OCI-LY3 (cell line): ENCODE data around the gene THAP10.

ENCODE experiments used
- EZH2phosphoT487 ChIP-seq: fragments of 200-600 bp; shearing (Covaris generic); IDR thresholded peaks from 2 replicates; pipeline ENCODE4 v1.6.1; 2018; ENCODE audit warnings: antibody characterized with exemption, mixed run types, low read depth
- TF ChIP-seq, protein P1 (sequence below): fragments of 200-600, 300-600 bp; sonication (generic); IDR thresholded peaks from 2 replicates; pipeline ENCODE4 v1.5.1; 2014; ENCODE audit warnings: antibody characterized with exemption, low read length, low read depth

DNA sequence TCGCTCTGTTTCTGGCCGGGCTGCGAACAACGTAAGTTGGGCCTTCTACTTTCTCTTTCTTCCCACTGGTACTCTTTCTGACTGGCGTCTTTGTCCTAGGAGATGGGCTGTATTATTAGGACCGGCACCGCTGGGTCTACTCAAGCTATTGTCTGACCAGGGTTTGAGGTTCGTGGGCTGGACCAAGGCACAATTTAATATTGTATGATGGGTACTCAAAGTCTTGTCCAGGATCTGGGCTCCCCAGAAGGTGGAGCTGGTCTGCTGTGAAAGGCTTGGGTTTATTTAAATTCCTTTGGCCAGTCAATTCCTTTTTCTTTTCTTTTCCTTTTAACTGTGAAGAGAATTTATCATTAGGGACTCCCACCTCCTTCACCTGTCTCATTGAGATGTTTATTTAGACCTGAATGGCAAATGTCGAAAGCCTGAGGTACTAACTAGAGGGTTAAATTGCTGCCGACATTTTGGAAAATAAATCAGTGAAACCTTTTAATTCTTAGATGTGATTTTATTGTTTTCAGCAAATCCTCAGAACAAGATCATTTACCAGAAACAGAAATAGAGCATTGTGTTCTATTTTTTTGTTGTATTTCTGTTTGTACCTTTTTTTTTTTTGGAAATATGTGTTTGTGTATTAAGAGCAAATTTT, 803 bp upstream of the THAP10 start:
- no peak for TF ChIP-seq EZH2phosphoT487
- TF ChIP-seq, protein P1, sequence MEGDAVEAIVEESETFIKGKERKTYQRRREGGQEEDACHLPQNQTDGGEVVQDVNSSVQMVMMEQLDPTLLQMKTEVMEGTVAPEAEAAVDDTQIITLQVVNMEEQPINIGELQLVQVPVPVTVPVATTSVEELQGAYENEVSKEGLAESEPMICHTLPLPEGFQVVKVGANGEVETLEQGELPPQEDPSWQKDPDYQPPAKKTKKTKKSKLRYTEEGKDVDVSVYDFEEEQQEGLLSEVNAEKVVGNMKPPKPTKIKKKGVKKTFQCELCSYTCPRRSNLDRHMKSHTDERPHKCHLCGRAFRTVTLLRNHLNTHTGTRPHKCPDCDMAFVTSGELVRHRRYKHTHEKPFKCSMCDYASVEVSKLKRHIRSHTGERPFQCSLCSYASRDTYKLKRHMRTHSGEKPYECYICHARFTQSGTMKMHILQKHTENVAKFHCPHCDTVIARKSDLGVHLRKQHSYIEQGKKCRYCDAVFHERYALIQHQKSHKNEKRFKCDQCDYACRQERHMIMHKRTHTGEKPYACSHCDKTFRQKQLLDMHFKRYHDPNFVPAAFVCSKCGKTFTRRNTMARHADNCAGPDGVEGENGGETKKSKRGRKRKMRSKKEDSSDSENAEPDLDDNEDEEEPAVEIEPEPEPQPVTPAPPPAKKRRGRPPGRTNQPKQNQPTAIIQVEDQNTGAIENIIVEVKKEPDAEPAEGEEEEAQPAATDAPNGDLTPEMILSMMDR: peak; percentile 50
